Measurements from ENCODE around the gene LNPEP.
"Not testable (repeated sequence)": the region's sequence is repeated elsewhere in the genome, so short reads cannot be mapped to it uniquely, and the experiment has no call there.

Gene LNPEP

GRCh38 chr5:96930589-96930988 is 5.3 kb upstream of the LNPEP start:
- DNase-seq: no peak

- not testable (repeated sequence) for DNase-seq
Measured at GRCh38 chr5:96931037-96931436, 4.8 kb upstream of the LNPEP start.

GRCh38 chr5:96931605-96932004 is 4.3 kb upstream of the LNPEP start:
- no peak for DNase-seq

GRCh38 chr5:96932026-96932425 is 3.9 kb upstream of the LNPEP start:
- DNase-seq: no peak

- no peak for DNase-seq
Measured at GRCh38 chr5:96933764-96934707, 1.8 kb upstream of the LNPEP start.

GRCh38 chr5:96934708-96935558 is 947 bp upstream of the LNPEP start:
- peak; percentile 89 to 93 for DNase-seq

- DNase-seq: peak; percentile 49 to 56
Measured at GRCh38 chr5:96936431-96937320, 796 bp downstream of the LNPEP start.

GRCh38 chr5:96940586-96940985 is 4.7 kb downstream of the LNPEP start:
- DNase-seq: no peak

- no peak for DNase-seq
Measured at GRCh38 chr5:96941140-96941539, 5.3 kb downstream of the LNPEP start.

- no peak for DNase-seq
Measured at GRCh38 chr5:96942078-96942477, 6.2 kb downstream of the LNPEP start.

- no peak for DNase-seq
Measured at GRCh38 chr5:96942911-96943310, 7.0 kb downstream of the LNPEP start.

GRCh38 chr5:96943799-96944198 is 7.9 kb downstream of the LNPEP start:
- DNase-seq: no peak

- no peak for DNase-seq
Measured at GRCh38 chr5:96945144-96945897, 9.4 kb downstream of the LNPEP start.

- no peak for DNase-seq
Measured at GRCh38 chr5:96946381-96946780, 10.5 kb downstream of the LNPEP start.

- DNase-seq: no peak
Measured at GRCh38 chr5:96952118-96952750, 16.4 kb downstream of the LNPEP start.

- no peak for DNase-seq
Measured at GRCh38 chr5:96952974-96953730, 17.3 kb downstream of the LNPEP start.

- peak in 1 of 2 experiments; percentile 52 for DNase-seq
Measured at GRCh38 chr5:96957254-96958049, 21.6 kb downstream of the LNPEP start.

- no peak for DNase-seq
Measured at GRCh38 chr5:96958977-96959376, 23.1 kb downstream of the LNPEP start.

GRCh38 chr5:96961053-96961452 is 25.2 kb downstream of the LNPEP start:
- DNase-seq: no peak

GRCh38 chr5:96962540-96962991 is 26.7 kb downstream of the LNPEP start:
- no peak for DNase-seq
